Hippocampal formation (tissue), 2 donors: ENCODE data around the gene TMEM198.

Experiments used
- DNase-seq, 2 donors: peaks; one replicate each; lab custom pipeline; 2025; lab: John Stamatoyannopoulos, UW

The TMEM198 gene

GRCh38 chr2:219525533-219526232 is 18.1 kb upstream of the TMEM198 start:
- DNase-seq, result no peak

DNA sequence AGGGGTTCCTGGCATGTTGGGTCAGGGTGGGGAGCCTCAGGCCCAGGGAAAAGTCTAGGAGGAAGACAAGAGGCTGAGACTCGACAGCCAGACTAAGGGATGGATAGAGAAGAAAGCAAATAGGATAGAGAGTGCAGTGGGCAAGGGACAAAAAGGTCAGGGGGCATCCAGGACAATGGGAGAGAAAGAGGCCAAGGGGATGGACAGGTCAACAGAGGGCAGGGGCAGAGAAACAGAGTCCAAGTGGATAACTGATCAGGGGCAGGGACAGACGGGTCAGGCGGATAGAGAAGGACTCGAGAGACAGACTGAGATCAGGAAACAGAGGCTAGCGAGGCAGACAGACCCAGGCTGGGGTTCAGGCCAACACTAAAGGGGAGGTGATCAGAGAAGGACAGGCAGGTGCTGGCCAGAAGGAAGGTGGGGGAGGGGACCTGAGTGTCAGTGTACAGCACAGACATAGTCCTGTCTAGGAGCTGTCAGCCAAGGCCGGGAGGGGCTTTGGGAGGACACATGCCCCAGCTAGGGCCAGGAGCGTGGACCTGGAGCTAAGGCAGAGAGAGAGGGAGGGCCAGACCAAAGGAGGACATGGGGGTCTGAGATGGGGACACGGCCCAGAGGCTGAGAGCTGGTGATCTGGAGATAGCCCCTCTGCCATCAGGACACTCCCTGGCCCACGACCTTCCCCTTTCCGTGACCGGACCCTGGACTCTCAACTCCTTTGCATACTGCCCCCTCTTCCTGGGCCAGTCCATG is 17.3 kb upstream of the TMEM198 start:
- no peak for DNase-seq

GRCh38 chr2:219527076-219527394 is 16.8 kb upstream of the TMEM198 start:
- no peak for DNase-seq

DNA sequence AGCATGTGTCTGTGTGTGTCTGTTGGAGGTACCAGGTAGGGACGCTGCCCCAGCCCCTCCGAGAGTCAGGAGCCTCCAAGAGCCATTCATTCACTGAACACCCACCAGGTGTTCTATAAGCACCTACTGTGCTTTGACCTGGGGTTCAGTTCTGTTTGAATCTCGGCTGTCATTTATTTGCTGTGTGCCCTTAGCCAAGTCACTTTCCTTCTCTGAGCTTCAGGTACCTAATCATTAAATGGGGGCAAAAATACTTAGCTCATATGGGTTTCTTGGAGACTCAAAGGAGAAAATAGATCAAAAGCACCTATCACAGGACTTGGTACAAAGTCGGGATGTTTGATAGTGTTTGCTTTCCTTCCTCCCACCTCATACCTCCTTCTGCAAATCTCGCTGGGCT is 16.4 kb upstream of the TMEM198 start:
- no peak for DNase-seq

GRCh38 chr2:219530048-219530963 is 13.5 kb upstream of the TMEM198 start:
- peak; percentile 76 to 81 for DNase-seq

DNA sequence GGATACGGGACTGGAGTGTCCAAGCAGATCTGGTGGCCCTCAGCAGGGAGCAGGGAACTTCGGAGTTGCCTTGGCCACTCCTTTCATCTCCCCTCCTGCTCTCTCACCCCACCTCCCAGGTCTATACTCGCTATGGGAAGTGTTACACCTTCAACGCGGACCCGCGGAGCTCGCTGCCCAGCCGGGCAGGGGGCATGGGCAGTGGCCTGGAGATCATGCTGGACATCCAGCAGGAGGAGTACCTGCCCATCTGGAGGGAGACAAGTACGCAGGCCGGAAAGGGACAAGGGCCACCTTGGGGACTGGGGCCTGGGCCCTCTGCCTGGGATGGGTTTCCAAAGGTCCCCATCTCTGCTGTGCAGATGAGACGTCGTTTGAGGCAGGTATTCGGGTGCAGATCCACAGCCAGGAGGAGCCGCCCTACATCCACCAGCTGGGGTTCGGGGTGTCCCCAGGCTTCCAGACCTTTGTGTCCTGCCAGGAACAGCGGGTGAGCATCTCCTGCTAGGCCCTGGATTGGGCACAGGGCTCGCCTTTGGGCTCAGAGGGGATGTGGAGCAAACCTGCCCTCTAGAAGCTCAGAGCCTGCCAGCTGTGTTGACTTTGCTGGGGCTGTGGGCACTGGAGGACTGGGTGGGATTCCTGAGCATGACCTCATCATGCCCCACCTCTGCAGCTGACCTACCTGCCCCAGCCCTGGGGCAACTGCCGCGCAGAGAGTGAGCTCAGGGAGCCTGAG is 12.0 kb upstream of the TMEM198 start:
- no peak for DNase-seq

DNA sequence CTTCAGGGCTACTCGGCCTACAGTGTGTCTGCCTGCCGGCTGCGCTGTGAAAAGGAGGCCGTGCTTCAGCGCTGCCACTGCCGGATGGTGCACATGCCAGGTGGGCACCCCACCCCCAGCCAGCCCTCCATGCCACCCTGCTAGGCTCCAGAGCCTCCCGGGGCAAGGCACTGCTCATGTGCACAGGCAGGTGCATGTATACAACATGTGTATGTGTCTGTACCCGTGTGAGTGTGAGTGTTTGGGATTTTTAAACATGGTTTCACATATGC is 11.5 kb upstream of the TMEM198 start:
- no peak for DNase-seq

DNA sequence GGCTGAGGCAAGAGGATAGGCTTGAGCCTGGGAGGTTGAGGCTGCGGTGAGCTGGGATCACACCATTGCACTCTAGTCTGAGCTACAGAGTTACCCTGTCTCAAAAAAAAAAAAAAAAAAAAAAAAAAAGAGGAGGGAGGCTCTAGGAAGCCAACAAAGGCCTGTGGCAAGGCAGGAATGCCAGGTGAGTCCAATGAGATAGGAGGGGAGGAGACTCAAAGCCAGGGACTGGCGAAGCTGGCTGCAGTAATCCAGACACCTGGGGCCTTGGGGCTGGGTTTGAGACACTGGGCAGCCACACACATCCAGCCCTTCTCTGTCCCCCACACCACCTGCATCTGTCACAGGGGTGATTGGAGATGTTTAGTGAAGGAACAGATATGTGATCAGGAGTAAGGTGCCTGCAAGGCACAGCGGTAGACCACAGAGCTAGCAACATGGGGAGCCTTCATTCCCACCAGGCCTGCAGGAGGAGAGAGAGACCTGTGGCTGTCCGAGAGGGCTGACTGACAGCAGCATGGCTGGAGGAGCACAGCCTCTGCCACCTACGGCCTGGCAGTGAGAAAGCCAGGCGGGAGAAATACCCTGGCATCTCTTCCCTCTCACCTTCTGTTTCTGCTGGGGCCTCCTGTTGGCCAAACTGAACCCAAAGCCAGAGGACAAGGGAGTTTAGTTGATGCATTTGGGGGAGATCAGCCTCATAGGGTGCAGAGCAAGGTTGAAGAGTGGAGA is 9.7 kb upstream of the TMEM198 start:
- no peak for DNase-seq

DNA sequence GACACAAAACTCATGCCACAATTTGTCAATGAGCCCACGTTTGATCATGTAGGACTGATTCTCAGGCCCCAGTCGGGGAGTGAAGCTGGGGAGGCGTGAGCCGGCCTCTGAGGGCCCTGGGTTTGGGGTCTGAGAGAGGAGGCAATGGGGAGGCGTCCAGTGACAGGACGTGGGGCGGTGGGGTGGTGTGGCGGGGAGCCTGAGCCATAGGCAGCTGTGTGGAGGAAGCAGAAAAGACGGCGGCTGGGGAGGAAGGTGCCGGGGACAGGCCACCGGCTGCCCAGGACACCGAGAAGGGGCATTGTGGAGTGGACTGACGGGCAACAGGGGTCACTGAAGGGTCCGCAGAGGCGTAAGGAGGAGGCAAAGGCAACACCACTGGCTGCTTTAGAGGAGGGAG is 7.4 kb upstream of the TMEM198 start:
- no peak for DNase-seq

- no peak for DNase-seq
Measured at GRCh38 chr2:219536967-219537366, 6.9 kb upstream of the TMEM198 start.

DNA sequence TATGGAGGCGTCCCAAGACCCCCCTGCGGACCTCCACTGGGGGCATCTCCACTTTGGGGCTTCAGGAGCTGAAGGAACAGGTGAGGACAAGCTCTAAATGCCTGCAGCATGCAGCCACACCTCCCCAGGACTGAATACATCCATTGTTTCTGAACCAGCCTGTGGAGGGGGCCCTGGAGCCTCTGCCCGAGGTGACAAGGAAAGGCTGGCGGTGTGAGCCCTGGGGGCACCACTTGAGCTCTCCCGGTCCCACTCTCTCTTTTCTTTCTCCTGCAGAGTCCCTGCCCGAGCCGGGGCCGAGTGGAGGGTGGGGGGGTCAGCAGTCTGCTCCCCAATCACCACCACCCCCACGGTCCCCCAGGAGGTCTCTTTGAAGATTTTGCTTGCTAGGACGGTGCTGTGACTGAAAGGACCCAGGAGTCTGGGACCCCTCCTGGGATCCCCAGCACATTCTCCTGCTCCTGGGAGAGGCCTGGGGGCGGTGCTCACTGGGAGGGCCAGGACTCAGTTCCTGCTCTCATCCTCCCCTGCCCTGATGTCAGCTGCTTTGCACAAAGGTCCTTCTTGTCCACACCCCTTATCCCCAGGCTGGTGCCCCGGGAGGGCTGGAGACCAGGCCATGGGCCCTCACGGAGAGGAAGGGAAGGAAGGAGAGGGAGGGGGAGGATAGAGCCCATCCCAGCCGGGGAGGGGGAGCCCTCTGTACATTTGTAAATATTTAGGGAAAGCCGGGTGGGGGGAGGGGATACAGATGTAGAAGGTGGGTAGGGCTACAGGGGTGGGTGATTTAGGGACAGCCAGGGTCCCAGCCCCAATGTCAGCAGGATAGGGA is 6.0 kb upstream of the TMEM198 start:
- DNase-seq, result no peak

- DNase-seq, result peak in 1 of 2 donors; percentile 14
Measured at GRCh38 chr2:219538504-219538951, 5.3 kb upstream of the TMEM198 start.

DNA sequence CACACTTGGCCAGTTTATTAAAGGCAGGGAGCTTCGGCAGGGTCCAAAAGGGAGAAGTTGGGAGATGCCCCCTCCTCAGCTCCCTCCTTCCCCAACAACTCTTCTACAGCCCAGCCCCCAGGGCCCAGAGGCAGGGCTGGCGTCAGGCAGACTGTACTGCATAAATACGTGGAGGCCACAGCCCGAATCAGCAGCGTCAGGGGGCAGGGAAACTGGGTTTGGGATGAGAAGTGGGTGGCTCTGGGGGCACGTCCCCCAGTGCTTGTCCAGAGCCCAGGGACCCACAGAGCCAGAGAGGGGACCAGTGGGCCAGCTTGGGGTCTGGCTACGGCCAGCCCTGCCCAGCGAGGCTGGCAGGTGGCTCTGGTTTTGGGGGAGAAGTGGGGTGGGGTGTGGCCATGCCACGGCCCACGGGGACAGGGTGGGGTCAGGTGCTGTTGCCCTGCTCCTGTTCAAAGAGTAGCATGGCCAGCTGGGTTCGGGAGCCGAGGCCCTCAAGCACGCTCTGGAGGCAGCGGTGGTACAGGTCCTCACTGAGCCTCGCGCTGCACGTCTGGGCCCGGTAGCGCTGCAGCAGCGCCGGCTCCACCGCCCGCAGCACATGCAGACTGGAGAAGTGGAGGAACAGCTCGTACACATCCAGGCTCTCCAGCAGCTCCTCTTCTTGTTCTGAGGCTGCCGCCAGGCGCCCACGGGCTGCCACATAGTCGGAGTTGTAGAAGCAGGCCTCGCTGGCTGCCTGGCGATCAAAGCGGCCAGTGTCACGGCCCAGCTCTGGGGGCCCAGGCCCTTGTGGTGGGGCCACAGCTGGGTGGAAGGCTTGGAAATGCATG is 4.7 kb upstream of the TMEM198 start:
- DNase-seq, result no peak

DNA sequence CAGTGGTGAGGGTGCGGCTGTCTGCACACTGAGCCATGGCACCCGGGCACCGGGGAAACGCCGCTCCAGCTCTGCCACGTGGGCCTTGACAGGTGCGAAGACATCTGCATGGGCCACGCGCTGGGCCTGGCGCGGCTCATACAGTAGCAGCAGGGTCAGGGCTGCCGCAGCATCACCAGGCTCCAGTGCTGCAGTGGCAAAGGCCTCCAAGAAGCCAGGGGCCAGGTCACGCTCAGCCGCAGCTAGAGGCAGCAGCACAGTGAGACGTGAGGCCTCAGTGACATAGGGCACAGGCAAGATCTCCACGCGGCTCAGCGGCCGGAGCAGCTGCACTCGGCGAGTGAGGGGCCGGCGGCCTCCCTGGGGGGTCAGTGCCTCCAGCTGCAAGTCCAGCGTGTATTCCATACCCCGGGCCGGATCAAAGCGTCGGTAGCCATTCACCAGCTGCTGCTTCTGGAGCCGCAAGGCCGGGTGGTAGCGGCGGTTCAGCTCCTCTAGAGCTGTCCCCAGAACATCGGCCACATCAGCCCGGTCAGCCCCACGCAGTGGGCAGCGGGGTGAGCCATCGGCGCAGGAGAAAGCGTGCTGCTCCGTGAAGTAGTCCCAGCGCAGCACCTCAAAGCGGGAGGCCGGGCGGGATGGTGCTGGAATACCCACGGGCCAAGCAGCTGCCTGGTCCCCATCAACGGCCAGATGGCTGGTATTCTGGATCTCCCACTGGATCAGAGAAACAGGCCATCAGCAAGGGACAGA is 3.7 kb upstream of the TMEM198 start:
- DNase-seq, result no peak

- no peak for DNase-seq
Measured at GRCh38 chr2:219540784-219541504, 2.9 kb upstream of the TMEM198 start.

DNA sequence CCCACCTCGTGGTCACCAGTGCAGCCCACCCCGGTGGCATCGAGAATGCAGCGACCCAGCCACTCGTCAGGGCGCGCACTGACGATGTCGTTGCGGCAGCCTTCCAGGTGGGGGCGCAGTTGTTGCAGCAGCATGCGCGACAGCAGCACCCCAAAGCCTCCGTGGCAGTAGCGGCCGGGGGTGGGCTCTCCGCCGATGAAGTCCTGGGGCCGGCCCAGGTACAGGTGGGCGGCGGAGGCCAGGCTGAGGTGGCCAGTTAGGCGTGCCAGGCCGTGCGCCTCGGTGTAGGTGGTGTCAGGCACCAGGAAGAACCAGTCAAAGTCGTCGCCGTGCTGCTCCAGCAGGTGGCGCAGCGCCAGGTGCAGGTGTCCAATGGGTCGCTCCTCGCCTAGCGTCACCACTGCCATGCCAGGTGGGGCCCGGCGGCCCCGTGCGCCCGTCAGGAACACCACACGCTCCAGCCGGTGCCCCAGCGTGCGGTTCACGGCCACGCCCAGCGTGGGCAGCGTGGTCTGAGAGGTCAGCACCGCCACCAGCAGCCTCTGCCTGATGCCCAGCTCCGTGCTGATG is 2.1 kb upstream of the TMEM198 start:
- peak in 1 of 2 donors; percentile 68 for DNase-seq

DNA sequence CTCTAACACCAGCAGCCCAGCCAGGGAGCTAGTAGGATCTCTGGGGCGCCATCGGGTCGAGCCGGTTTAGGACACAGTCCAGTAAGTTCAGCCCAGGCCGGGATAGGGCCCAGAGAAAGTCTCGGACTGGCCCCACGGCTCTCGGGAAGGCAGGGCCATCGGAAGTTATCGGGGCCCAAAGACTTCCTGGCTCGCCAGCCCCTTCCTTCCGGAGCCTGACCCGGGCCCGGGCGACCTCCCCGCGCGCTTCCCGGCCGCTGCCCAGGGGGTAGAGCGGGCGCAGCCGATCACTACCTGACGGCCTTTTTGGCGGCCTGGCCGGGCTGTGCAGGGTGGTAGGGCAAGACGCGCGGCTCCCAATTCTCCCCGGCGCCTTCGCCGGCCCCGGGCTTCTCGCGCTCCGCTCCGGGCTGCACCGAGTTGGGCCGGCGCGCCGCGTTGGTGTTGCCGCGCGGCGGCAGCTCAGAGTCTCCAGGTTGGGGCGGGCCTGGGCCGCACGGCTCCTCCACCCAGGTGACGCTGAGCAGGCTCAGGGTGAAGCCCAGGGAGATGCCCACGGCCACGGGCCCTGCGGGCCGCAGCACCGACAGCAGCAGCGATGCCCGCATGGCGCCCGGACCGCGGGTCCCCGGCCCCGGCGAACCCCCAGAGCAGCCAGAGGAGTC is 765 bp upstream of the TMEM198 start:
- DNase-seq, result no peak
